NCI-H526 (cell line): ENCODE measurements around the gene ARID5B.

ENCODE experiments used
- DNase-seq, 2 experiments: peaks; one replicate each; lab custom pipeline; 2025; lab: John Stamatoyannopoulos, UW

ARID5B gene

DNA sequence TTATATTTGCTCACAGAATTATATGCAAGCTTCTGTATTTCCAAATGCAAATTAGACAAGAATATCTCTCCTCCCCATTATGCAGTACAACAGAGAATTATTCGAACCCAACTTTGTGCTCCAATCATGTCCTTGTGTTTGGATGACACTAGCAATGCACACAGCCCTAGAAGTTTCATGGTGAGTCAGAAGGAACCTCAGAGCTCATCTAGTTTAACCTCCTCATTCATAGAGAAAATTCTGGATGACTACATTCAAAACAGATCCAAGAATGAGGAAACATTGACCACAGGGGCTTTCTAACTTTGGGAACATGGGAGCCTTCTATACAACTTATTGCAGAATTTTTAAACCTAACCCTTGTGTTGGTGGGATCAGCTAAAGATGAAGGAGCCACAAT lies 12.8 kb upstream of the ARID5B start:
- peak in 1 of 2 experiments; percentile 51 for DNase-seq

DNA sequence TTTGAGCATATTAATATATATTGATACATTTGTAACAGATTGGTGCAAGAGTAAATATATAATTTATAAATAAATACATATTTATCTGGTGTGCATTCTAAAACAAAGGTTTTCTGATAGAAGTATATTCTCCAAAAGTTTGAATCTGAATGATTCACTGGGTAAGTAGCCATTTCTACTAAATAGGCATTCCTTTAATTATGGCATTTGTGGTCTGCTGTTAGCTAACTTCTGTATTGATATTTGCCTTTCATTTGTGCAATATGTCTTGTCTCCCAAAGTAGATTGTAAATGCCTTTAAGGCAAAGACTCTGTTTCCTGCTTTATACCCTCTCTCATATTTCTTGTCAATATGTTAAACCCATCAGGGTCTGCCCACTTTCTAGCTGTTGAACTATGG lies 11.1 kb upstream of the ARID5B start:
- no peak for DNase-seq

DNA sequence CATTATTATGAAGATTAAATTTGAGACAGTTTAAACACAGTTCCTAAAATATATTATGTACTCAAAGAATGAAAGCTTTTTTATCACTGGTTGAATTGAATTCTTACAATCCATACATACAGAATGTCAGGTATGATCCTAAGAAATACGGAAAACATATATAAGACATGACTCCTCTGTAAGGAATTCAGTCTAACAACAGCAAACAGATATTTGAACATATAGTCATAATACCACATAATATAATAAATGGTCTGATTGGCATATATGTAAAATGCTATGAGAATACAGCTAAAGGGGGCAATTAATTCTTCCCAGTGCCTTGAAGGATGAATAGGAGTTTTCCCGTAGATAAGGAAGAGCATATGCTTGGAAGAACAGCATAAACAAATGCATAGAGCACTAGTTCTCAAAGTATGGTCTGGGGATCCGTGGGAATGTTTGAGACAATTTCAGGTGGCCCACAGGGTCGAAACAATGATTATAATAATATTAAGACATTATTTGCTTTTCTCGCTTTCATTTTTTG lies 10.6 kb upstream of the ARID5B start:
- DNase-seq: no peak

DNA sequence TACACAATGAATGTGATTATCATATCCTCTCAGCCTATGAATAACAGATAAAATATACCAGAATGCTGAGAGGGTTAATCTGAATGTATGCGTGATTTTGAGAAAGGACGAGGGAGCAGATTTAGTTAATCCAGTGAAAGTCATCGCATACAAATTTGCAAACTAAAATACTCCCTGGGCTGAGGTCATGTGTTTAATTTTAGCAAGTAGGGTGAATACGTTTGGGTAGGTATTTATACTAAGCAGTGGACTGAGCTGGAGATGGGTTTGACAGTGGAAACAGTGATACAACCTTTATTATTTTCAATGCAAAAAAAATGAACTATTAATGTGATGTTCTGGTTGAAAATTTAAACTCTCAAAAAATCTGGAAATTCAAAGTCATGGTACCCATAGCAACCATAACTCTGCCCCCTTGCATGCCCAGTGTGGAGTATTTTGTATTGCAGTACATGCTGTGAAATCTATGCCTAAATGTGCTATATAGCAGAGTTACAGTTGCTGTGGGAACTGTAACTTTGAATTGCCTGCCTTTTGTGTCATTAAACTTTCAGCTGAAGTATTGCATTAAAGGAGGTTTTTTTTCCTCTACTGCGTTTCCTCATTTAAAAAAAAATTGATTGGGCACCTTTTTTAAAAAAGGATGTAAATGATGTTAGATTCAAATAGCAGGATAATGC lies 9.5 kb upstream of the ARID5B start:
- DNase-seq: no peak

DNA sequence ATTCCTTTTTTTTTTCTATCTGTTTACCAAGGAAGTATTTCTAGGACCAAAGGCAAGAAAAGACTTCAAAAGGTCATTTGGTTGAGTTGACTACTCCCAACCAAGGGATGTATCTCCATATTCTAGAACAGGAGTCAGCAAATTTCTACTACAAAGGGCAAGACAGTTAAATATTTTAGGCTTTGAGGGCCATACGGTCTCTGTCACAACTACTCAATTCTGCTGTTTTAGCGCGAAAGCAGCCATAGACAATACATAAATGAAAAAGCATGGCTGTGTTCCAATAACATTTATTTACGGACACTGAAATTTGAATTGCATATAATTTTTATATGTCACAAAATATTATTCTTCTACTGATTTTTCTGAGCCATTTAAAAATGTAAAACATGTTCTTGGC lies 8.5 kb upstream of the ARID5B start:
- DNase-seq: no peak

DNA sequence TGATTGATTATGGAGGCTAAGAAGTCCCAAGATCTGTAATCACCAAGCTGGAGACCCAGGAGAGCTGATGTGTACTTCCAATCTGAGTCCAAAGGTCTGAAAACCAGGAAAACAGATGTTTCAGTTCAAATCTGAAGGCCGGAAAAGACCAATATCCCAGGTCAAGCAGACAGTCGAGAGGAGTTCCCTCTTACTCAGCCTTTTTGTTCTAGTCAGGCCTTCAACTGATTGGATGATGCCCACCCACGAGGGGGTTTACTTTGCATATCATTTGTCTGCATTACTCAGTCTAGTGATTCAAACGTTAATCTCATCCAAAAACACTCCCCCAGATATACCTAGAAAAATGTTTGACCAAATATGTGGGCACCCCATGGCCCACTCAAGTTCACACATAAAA lies 7.4 kb upstream of the ARID5B start:
- no peak for DNase-seq

DNA sequence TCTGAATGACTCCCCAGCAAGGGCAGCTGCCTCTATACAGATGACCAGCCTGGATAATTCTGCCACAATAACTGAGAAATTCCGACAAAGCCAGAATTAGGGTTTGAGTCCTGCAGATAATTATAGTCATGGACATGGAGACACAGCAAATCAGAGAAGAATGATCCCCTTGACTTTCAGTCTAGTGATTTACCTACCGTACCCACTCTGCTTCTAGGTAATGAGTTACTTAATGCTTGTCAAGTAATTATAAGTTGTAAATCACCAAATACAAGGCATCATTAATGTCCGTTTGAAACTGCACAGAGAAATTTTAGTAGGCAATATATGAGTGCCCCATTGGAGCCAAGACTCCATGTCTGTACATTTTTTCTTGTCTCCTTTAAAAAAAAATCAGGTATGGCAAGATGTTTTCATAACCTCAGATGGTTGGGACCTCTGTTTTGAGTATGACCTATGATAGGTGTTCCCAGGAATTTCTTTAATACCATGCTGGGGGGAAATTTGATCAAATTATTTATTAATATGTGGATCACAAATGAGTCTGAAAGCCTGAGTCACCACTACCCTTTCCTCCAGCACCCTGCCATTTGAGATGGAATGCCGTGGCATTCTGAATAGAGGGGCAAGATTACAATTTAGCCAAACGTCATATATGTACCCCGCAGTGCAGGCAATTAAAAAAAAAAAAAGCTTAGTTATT lies 5.5 kb upstream of the ARID5B start:
- DNase-seq: no peak

DNA sequence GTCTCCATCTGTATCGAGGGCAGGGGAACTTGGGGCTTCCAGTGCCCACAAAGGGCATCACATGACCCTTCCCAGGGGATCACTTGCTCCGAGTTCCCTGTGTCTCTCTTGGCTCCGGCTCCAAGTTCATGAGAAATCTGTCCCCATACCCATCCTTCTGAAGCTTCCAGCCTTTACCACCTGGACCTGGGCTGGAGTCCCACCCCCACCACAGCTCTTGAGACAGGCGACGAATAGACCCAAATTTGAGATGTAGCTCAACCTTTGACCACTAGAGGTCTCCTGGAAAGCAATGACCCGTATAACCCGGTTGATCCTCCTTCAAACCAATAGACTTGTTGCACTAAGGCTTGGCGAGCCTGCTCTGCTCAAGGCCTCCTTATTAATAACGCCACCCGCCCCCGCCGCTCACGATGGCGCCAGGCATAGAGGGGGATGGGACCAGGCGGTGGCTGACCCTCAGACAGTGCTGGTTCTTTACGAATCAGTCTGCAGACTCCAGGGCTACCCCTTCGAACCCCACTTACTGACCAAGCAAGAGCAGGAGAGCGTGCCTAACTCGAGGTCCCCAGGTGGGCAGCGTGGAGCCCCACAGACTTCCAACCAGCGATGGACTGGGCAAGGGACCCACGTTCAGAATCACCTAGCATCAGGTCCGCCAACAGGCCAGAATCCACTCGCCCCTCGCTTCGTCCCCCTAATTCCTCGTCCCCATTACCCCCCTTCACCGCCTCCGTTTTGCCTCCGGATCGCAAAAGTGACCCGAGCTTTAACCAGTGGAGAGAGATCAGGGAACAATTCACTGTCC lies 4.4 kb upstream of the ARID5B start:
- DNase-seq: peak; percentile 17 to 32

DNA sequence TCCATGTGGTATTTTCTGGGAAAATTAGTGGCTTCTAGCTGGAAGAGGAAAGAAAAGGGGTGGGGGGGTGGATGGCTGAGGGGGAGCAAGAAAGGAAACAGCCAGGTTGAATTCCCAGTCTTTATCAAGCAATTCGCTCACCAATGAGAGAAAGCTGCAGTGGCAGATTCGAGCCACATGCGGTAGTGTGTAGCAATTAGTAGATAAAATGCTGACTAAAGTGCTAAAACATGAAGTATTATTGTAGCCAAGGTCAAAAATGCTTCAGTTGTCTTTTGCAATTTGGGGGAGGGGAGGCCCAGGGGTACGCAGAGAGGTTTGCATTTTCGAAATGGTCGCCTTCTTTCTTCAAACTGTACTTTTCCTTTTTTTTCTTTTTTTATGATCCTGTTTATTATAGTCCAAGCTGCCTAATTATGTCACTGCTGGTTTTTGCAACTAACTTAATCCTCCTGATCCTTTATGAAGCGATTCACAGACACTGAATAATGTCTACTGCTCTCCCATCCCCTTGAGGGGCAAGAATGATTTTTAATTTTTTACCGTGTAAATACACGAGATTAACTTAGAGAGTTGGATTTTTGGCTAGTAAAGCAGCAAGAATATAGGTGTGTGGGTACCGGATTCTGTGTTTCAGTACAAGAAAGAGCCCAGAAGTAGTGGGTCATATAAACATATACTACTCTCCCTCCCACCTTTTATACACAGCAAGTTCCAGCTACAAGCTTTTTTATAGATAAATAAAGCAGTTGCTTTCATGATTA lies 3.6 kb upstream of the ARID5B start:
- DNase-seq: no peak

DNA sequence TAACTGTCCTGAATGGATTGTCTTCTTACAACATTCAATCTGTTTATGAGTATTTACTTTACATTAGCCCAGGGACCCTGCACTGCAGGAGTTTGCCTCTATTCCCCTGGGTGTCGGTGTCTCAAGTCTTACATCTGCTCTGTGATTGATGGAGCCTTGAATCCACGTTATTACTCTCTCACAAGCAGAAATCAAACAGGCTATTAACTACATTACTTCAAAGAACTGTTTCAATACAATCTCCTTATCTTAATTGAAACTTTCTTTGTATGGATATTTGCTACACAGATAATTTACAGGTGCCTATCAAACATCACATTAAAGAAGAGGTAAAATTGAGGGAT lies 3.1 kb upstream of the ARID5B start:
- DNase-seq: peak in 1 of 2 experiments; percentile 19

DNA sequence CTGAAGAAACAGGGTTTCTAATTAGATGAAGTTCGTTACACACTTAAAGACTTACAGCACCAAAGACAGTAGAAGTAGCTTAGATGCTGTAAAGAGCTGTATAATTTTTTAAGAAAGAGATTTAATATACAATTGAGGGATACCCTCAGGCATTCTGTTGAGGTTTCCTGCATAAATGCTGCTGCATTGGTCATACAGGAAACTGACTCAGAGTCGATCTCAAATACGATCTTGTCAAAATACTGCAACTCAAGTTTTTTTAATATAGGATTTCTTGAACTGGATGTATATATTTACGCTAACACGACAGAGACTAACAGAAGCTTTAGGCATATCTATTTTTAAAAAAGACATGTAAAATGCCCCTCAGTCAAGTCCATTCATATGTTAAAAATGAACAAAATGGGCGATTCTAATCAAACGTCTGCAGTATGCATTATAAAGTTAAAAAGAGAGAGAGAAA lies 2.4 kb upstream of the ARID5B start:
- DNase-seq: no peak

DNA sequence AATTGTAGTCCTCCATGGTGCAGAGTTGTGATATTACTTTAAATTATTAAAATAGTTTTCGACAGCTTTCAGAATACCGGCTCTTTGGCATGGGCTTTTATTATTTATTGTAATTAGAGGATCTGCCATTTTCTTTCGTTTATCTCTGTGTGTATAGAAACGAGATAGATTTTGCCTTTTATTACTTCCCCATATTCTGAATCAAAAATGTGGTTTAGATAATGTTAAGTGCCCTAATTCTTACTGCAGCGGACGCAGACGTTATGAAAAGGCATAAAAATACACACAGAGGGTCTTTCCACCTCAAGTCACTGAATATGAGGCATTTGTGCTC lies 1.9 kb upstream of the ARID5B start:
- DNase-seq: no peak

DNA sequence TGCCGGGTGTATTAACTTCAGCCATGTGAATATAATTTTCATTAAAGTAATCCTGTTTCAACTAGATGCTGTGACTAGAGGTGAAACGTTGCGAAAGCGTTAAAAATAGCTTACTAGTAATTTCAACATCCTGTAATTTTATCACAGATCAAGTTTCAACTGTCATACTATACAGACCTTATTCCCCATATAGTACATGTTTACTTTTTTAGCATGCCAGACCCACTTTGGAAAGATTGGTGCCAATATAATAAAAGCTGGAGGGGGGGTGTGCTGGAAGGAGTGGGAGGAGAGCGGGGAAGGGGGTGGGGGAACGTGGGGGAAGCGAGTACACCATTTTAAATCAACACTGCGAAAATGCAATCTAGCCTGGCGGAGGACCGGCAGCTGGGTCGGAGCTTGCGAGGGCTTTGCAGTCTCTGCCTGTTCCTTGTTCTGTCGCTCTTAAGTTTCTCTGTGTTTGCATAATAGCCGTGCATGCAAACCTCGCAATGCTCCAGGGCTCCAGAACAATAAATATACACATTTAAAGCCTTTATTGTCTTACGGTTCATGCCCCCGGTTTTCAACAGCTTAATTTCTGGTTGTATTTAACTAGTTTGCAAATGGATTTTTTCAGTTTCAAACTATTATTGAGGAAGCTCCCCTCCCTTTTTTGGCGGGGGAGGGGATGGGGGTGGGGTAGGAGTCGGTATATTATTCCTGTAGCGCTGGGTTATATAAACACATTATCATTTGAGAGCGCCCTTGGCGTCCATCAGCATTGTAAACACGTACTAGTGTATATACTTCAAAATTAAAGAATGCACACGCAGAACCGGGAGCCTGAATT lies 1.3 kb upstream of the ARID5B start:
- peak; percentile 93 to 95 for DNase-seq

DNA sequence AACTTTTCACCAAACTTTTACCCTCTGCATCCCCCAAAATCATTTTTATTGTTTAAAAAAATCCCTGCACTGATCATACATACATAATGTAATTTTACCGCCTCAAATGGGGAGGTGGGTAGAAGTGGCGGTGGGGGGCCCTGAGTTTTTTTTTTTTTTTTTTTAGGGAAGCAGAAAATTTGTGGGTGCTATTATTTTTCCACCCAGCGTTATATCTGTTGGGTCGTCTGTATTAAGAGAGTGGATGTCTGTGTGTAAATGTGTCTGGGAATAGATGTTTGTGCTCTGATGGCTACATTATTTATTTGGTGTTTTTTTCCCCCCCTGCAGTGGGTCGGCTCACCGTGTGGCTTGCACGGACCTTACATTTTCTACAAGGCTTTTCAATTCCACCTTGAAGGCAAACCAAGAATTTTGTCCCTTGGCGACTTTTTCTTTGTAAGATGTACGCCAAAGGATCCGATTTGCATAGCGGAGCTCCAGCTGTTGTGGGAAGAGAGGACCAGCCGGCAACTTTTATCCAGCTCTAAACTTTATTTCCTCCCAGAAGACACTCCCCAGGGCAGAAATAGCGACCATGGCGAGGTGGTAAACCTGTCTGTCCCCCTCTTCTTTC lies 438 bp downstream of the ARID5B start:
- peak in 1 of 2 experiments; percentile 22 for DNase-seq

DNA sequence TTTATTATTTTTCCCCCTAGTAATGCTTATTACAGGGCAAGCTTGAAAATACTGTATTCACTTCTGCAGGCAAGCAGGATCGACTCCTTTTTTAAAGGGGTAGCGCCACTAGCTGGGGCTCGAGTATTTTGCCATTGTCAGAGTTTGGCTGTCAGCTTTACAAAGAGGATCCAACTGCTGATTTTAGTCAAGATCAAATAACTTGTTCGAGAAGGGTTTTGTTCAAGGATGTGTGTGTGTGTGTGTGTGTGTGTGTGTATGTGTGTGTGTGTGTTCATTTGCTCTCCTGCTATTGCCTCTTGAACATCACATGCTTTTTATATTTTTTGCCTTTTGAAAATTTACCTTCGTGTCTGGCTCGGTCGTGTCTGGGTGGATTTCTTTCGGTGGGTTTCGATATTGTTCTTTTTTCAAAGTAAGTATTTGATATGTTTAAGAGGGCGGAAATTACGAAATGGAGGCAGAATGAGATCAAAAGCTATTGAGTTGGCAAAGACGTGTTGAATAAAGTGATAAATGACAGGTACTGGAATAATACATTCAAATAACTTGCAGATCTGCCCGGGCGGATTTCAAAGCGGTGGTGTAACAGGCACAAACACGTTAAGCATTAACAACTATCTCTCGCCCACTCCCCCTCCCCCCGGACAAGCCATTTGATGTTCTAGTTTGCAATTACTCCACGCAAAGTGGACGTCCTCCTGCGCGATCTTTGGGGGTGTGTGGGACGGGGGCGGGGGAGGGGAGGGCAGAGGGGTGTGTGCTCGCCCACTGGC lies 1.1 kb downstream of the ARID5B start:
- DNase-seq: peak; percentile 40 to 63

DNA sequence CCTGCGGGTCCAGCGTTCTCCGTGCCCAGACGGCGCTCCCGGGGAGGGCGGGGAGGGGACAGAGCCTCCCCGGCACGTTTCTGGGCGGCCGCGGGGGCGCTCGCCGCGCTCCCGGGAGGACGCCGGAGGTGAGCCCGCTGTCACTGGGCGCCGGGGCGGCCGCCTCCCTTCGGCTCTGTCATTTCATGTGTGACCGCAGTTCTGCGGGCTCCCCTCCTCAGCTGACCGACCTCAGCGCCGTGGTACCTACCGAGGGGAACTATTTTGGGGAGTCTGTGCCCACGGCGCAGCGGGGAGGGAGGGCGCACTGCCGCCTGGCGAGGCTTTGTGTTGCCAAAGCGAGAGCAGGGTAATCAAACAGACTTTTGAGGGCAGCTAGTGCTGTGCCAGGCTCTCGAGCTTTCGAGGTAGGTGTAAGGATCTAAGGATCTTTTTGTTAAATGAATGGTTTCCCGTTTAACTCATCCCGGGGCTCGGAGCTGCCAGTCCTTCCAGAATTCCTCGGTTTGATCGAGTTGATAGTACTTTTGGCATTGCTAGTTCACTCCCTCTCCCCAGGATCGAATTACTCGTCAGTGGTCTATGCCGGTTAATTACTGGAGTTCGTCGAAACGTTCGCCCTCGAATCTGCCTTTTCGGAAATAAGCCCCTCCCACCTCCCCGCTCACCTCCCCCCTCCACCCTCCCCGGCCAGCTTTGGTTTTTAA lies 1.9 kb downstream of the ARID5B start:
- DNase-seq: peak; percentile 65 to 66

DNA sequence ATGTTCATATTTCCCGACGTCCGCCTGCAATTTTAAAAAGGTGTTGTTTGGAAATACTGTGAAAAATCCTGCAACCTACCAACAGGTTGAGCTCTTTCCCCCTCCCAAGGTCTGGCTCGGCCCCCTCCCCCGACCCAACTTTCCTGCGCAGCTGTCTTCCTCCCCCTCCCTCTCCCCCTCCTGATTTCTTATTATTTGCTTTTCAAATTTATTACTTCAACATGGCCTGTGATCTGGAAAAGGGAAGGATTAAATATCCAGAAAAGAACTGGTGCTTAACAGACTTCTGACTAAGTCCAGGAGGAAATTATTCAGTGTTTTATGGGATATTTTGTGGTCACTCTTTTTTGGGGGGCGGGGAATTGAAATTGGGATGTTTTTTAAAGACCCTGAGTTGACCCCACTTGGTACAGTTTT lies 2.4 kb downstream of the ARID5B start:
- DNase-seq: peak; percentile 65 to 71

DNA sequence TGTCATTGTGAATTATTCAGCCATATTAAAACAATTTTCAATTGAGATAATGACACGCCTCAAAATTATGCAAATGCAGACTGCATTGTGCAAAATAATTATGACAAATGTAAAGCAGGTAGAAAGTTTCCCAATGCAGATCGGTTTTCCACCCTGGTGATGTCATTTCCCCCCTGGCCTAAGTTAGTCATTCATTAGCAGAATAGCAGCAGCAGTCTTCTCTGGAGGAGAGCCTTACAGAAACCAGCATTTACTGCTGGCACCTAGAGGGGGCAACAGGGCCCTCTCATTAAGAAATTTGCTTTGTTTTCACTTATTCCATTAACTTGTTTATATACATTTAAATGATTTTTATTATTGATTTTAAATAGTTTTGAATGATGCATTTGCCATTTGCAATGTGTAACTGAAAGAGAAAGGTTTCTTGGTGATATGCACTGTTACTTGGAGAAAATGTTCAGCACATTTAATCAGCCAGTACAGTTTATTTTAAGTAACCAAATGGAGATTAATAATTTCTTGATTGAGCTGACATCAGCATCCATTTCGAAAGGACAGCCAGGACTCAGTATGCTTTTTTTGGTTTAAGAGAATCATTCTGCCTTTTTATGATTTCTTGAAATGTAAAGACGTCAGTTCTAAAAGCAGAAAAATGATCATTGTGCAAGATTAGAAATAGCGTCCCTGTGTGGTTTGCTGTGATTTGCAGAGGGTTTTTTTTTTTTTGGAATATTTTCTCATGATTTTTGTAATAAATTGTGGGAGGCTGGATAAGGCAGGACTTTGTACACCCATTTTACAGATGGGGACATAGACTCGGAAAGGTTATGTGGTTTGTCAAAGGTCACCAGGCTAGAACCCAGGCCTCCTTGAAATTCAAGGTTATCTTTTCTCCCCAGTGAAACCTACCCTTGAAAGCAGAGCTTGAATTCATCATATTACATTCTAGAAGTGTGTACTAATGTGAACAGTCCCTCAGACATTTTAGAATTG lies 3.5 kb downstream of the ARID5B start:
- peak; percentile 15 to 47 for DNase-seq
